Measurements from ENCODE around the gene COL5A1.

- TF ChIP-seq CTCF (IDR thresholded peaks at IDR 0.05; ENCODE audit: low read length): no peak
- no peak for TF ChIP-seq EZH2 (IDR thresholded peaks at IDR 0.05; ENCODE audit: borderline replicate concordance, low read length)
These were observed 66.4 kb downstream of the COL5A1 start for GRCh38 chr9:134707731-134708671.

Measured in OCI-LY1 (cell line).